A549 (cell line): ENCODE results near the gene JUP. TPM values are rescaled to one million over a fixed set of nuclear protein-coding genes. Genes with fewer than 3 reads are reported as not detected.

Source experiments
- ATAC-seq, 2 experiments: fragments of 200-7000 bp in 1 of 2; fragments of >200 bp in 1 of 2; cut with Nextera tagmentation in 1 of 2; cut with Tn5 transposase in 1 of 2; 3 replicates each; pipeline versions ENCODE4 v1.8.0 to v1.9.1; 2018 to 2020; ENCODE audit warnings: mild to moderate bottlenecking in 1 of 2, moderate library complexity in 1 of 2
- CTCF ChIA-PET: fragments of 300-600 bp; sonication (Branson Sonifier 250); formaldehyde crosslinking; extraction: SDS; loops from one replicate; lab custom pipeline; 2021; ENCODE audit warnings: antibody characterized with exemption, inconsistent platforms; lab: Yijun Ruan, JAX
- POLR2A ChIA-PET: fragments of 350-600 bp; formaldehyde crosslinking; extraction: SDS; loops from one replicate; lab custom pipeline; 2021; ENCODE audit warnings: antibody characterized with exemption, inconsistent platforms; lab: Yijun Ruan, JAX
- DNase-seq, 2 experiments: peaks; one replicate each; pipeline versions ENCODE4 v3.0.0 to v3.0.0-alpha.2; 2011 to 2016; ENCODE audit warnings: low read depth in 1 of 2, low spot score in 1 of 2
- FAIRE-seq: peaks from 2 replicates; lab custom pipeline; 2011; peaks lifted over from hg19 to GRCh38; lab: Jason Lieb, UNC
- H3K27ac ChIP-seq, 2 experiments: fragments of >200 bp; sonication (Bioruptor Twin); formaldehyde crosslinking; 3 replicates each; pipeline ENCODE4 v1.5.1; 2016 to 2017
- H3K4me1 ChIP-seq: fragments of >200 bp; sonication (Bioruptor Twin); formaldehyde crosslinking; 3 replicates; pipeline ENCODE4 v1.6.1; 2016
- H3K4me2 ChIP-seq: fragments of >200 bp; sonication (Bioruptor Twin); formaldehyde crosslinking; 3 replicates; pipeline ENCODE4 v1.6.1; 2016
- H3K4me3 ChIP-seq: fragments of >200 bp; sonication (Bioruptor Twin); formaldehyde crosslinking; 3 replicates; pipeline ENCODE4 v1.5.1; 2016
- H3K9me3 ChIP-seq: fragments of >200 bp; sonication (Bioruptor Twin); formaldehyde crosslinking; 3 replicates; pipeline ENCODE4 v1.6.1; 2016
- FOSL2 ChIP-seq, 2 experiments: fragments of 450-650 bp in 1 of 2; fragments of >200 bp in 1 of 2; sonication (Bioruptor Twin) in 1 of 2; formaldehyde crosslinking; IDR thresholded peaks; 2 replicates each; pipeline versions ENCODE4 v1.5.0 to v1.6.1; 2016 to 2020; ENCODE audit warnings: mild to moderate bottlenecking in 1 of 2, moderate library complexity in 1 of 2
- HOXB13 ChIP-seq: fragments of 250-450 bp; sonication (Bioruptor Pico); IDR thresholded peaks from 2 replicates; pipeline ENCODE4 v1.5.0; 2020; ENCODE audit warnings: low read depth, mild to moderate bottlenecking, moderate library complexity
- KDM1A ChIP-seq: fragments of 200-600 bp; sonication (generic); IDR thresholded peaks from 2 replicates; pipeline ENCODE4 v1.6.1; 2016; ENCODE audit warnings: low read depth, mild to moderate bottlenecking
- NPAS2 ChIP-seq: fragments of 250-450 bp; sonication (Bioruptor Pico); IDR thresholded peaks from 2 replicates; pipeline ENCODE4 v1.8.0; 2022; ENCODE audit warnings: mild to moderate bottlenecking, moderate library complexity, borderline replicate concordance
- PHF8 ChIP-seq: fragments of 200-600 bp; sonication (generic); IDR thresholded peaks from 2 replicates; pipeline ENCODE4 v1.6.1; 2016; ENCODE audit warnings: low read depth, mild to moderate bottlenecking, antibody characterized with exemption, moderate library complexity, borderline replicate concordance
- POLR2AphosphoS2 ChIP-seq: conservative IDR thresholded peaks from 2 replicates; pipeline ENCODE4 v1.6.1; 2012; ENCODE audit warnings: low read length, improper control_type of control experiment, inconsistent platforms
- RFX5 ChIP-seq: fragments of 450-650 bp; IDR thresholded peaks from 2 replicates; pipeline ENCODE4 v1.7.1; 2014; ENCODE audit warnings: antibody characterized with exemption, mild to moderate bottlenecking, moderate library complexity
- WGBS: methylation state at CpG from one replicate; pipeline ENCODE4 v1.1.6; 2017; ENCODE audit errors: missing lambda C conversion rate; 5-methylcytosine and 5-hydroxymethylcytosine counted together
- polyA plus RNA-seq, 4 experiments: library from polyadenylated mRNA; depleted of rRNA in 3 of 4; stranded (reverse); fragments of >200 nt; fragmentation: RNase III in 1 of 4; extraction: RNeasy Plus Mini Kit Qiagen cat#74134 plus additional on column Dnase treatment in 1 of 4; gene quantifications; 2 replicates in 3 of 4; 3 replicates in 1 of 4; pipeline ENCODE4 v1.2.3, GENCODE V29; 2011 to 2017
- TF ChIP-seq, protein P1 (sequence below): fragments of >200 bp; sonication (Bioruptor Twin); formaldehyde crosslinking; IDR thresholded peaks from 2 replicates; pipeline ENCODE4 v1.6.1; 2016
- TF ChIP-seq, protein P2 (sequence below): IDR thresholded peaks from 2 replicates; pipeline ENCODE4 v1.6.1; 2012
- TF ChIP-seq, protein P3 (sequence below): fragments of 250-450 bp; sonication (Bioruptor Pico); IDR thresholded peaks from 2 replicates; pipeline ENCODE4 v1.5.0; 2021; ENCODE audit warnings: mild to moderate bottlenecking, moderate library complexity, borderline replicate concordance
- TF ChIP-seq, protein P4 (sequence below): fragments of 450-650 bp; IDR thresholded peaks from 2 replicates; pipeline ENCODE4 v1.6.1; 2014; ENCODE audit warnings: antibody characterized with exemption
- TF ChIP-seq, protein P5 (sequence below): fragments of 250-450 bp; sonication (Bioruptor Pico); IDR thresholded peaks from 2 replicates; pipeline ENCODE4 v1.5.0; 2020; ENCODE audit warnings: low read depth, mild to moderate bottlenecking, moderate library complexity
- TF ChIP-seq, protein P6 (sequence below): fragments of 200-600 bp; sonication (generic); IDR thresholded peaks from 2 replicates; pipeline ENCODE4 v1.6.1; 2016; ENCODE audit warnings: antibody characterized with exemption, mild to moderate bottlenecking, moderate library complexity

JUP gene
- polyA plus RNA-seq, 2 of the 4 experiments (the other 2 are of a cell fraction), result 54.8 to 107 TPM

DNA sequence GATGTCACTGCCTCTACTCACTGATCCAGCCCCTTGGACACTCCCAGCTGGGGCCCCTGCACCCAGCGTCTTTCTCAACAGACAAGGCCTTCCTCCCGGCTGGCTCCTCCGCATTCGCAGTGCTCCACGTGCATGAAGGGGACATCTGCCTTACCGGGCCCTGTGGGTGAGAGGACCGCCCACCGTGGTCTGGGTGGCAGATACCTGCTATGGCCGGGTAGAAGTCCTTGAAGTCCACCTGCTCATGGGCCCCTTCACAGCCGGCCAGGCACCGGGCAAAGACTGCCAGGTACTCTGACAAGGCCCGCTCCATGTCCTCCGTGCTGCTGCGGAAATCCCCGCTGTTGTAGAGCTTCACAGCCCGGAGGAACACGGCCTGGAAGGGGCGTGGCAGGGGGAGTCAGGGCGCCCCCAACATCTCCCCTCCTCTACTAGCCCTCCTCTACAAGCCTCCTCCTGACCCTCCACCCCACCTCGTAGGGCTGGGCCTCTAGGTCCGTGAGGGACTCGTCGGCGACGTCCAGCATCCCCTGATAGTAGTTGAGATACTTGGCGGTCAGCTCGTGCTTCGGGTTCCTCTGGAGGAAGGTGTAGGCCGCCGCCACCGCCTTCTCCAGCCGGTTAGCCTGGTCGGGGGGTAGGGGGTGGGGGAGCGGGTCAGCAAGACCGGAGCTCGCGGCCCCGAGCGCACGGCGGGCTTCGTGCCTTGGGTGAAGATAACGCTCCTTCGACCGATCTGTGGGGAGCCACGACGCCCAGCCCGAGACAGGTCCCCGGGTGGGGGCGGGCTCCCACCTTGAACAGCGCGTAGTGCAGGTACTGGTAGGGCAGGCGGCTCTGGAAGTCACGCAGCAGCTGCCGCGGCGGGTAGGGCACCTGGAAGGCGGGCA is 24.4 kb upstream of the JUP start:
- CTCF ChIA-PET, result interaction anchor here (0.6 to 52.0 kb wide), 37 partner anchors 9 to 1446 kb away, joined by 3 to 3262 read pairs (median 4); partner anchors contain the start of genes ACLY, GAST, HAP1 and JUP
- Histone ChIP-seq H3K27ac (peak overlapping the region; percentile 96 to 97), H3K9me3 (no peaks in the 10 kb centered on the region), H3K4me3 (peak overlapping the region; percentile 79), H3K4me2 (peak overlapping the region; percentile 97), H3K4me1 (peaks cover 30% of the 10 kb centered on the region)
- no peak for DNase-seq
- ATAC-seq, result no peak; a peak in 2 of 6 replicates
- no peak for FAIRE-seq
- TF ChIP-seq NPAS2 (CRISPR knock-in tag) (no peak), POLR2AphosphoS2 (no peak), HOXB13 (CRISPR knock-in tag) (no peak), FOSL2 (IDR thresholded peaks at IDR 0.05) (no peak), FOSL2 (CRISPR knock-in tag; IDR thresholded peaks at IDR 0.05) (no peak), RFX5 (no peak), KDM1A (no peak), PHF8 (no peak)
- TF ChIP-seq, protein P1, sequence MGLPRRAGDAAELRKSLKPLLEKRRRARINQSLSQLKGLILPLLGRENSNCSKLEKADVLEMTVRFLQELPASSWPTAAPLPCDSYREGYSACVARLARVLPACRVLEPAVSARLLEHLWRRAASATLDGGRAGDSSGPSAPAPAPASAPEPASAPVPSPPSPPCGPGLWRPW, result no peak
- TF ChIP-seq, protein P2, sequence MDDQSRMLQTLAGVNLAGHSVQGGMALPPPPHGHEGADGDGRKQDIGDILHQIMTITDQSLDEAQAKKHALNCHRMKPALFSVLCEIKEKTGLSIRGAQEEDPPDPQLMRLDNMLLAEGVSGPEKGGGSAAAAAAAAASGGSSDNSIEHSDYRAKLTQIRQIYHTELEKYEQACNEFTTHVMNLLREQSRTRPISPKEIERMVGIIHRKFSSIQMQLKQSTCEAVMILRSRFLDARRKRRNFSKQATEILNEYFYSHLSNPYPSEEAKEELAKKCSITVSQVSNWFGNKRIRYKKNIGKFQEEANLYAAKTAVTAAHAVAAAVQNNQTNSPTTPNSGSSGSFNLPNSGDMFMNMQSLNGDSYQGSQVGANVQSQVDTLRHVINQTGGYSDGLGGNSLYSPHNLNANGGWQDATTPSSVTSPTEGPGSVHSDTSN, result no peak
- TF ChIP-seq, protein P3, sequence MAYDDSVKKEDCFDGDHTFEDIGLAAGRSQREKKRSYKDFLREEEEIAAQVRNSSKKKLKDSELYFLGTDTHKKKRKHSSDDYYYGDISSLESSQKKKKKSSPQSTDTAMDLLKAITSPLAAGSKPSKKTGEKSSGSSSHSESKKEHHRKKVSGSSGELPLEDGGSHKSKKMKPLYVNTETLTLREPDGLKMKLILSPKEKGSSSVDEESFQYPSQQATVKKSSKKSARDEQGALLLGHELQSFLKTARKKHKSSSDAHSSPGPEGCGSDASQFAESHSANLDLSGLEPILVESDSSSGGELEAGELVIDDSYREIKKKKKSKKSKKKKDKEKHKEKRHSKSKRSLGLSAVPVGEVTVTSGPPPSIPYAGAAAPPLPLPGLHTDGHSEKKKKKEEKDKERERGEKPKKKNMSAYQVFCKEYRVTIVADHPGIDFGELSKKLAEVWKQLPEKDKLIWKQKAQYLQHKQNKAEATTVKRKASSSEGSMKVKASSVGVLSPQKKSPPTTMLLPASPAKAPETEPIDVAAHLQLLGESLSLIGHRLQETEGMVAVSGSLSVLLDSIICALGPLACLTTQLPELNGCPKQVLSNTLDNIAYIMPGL, result no peak
- TF ChIP-seq, protein P4, sequence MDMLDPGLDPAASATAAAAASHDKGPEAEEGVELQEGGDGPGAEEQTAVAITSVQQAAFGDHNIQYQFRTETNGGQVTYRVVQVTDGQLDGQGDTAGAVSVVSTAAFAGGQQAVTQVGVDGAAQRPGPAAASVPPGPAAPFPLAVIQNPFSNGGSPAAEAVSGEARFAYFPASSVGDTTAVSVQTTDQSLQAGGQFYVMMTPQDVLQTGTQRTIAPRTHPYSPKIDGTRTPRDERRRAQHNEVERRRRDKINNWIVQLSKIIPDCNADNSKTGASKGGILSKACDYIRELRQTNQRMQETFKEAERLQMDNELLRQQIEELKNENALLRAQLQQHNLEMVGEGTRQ, result no peak
- TF ChIP-seq, protein P5, sequence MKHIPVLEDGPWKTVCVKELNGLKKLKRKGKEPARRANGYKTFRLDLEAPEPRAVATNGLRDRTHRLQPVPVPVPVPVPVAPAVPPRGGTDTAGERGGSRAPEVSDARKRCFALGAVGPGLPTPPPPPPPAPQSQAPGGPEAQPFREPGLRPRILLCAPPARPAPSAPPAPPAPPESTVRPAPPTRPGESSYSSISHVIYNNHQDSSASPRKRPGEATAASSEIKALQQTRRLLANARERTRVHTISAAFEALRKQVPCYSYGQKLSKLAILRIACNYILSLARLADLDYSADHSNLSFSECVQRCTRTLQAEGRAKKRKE (CRISPR knock-in tag), result no peak
- TF ChIP-seq, protein P6, sequence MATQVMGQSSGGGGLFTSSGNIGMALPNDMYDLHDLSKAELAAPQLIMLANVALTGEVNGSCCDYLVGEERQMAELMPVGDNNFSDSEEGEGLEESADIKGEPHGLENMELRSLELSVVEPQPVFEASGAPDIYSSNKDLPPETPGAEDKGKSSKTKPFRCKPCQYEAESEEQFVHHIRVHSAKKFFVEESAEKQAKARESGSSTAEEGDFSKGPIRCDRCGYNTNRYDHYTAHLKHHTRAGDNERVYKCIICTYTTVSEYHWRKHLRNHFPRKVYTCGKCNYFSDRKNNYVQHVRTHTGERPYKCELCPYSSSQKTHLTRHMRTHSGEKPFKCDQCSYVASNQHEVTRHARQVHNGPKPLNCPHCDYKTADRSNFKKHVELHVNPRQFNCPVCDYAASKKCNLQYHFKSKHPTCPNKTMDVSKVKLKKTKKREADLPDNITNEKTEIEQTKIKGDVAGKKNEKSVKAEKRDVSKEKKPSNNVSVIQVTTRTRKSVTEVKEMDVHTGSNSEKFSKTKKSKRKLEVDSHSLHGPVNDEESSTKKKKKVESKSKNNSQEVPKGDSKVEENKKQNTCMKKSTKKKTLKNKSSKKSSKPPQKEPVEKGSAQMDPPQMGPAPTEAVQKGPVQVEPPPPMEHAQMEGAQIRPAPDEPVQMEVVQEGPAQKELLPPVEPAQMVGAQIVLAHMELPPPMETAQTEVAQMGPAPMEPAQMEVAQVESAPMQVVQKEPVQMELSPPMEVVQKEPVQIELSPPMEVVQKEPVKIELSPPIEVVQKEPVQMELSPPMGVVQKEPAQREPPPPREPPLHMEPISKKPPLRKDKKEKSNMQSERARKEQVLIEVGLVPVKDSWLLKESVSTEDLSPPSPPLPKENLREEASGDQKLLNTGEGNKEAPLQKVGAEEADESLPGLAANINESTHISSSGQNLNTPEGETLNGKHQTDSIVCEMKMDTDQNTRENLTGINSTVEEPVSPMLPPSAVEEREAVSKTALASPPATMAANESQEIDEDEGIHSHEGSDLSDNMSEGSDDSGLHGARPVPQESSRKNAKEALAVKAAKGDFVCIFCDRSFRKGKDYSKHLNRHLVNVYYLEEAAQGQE, result no peak
- POLR2A ChIA-PET, result interaction anchor here (0.5 to 2.8 kb wide), 14 partner anchors 10 to 122 kb away, joined by 3 to 17 read pairs (median 4); partner anchors contain the start of genes ACLY, EIF1, HAP1 and JUP
- WGBS, result 62% methylated on average over 39 of the region's 58 CpGs
